NCI-H748 (cell line): ENCODE measurements around the gene PCMT1.
A peak's percentile ranks its signal among the peaks of the same experiment; 100 is the strongest.
"Not testable (repeated sequence)": the region's sequence is repeated elsewhere in the genome, so short reads cannot be mapped to it uniquely, and the experiment has no call there.

ENCODE experiments used
- DNase-seq: peaks from one replicate; lab custom pipeline; 2025; ENCODE audit not compliant: unreplicated experiment; lab: John Stamatoyannopoulos, UW

Gene PCMT1

GRCh38 chr6:149852881-149853280 is 103.3 kb downstream of the PCMT1 start:
- DNase-seq: no peak

- not testable (repeated sequence) for DNase-seq
Measured at GRCh38 chr6:149854017-149854416, 104.5 kb downstream of the PCMT1 start.

GRCh38 chr6:149854532-149854931 is 105.0 kb downstream of the PCMT1 start:
- DNase-seq: no peak

- DNase-seq: peak; percentile 12
Measured at GRCh38 chr6:149855040-149855654, 105.6 kb downstream of the PCMT1 start.

- peak; percentile 60 for DNase-seq
Measured at GRCh38 chr6:149855741-149856140, 106.2 kb downstream of the PCMT1 start.

GRCh38 chr6:149856256-149856994 is 106.9 kb downstream of the PCMT1 start:
- DNase-seq: no peak

- no peak for DNase-seq
Measured at GRCh38 chr6:149857541-149857940, 108.0 kb downstream of the PCMT1 start.

- DNase-seq: peak; percentile 71
Measured at GRCh38 chr6:149859368-149859767, 109.8 kb downstream of the PCMT1 start.

- peak; percentile 57 for DNase-seq
Measured at GRCh38 chr6:149859938-149860337, 110.4 kb downstream of the PCMT1 start.

GRCh38 chr6:149860513-149860833 is 110.9 kb downstream of the PCMT1 start:
- no peak for DNase-seq
